ENCODE results near the gene EGFLAM.

Gene EGFLAM

DNA sequence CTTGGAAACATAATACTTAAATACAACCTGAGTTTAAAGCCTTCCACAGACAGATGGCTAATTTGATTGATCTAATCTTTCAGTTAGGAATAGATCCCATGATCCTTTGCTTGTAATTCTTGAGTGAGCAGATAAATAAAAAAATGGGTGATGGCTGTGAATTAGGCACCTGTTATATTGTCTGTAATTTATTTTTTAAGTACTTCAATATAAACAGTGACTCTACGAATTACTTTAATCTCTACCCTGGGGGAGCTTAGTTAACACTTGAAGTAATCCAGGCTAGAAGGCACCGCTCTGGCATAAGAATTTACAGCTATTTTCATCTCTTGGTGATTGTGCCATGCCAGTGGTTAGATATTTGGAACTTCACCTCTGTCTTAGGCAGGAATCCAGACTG, 9.0 kb downstream of the EGFLAM start:
- no peak for DNase-seq

DNA sequence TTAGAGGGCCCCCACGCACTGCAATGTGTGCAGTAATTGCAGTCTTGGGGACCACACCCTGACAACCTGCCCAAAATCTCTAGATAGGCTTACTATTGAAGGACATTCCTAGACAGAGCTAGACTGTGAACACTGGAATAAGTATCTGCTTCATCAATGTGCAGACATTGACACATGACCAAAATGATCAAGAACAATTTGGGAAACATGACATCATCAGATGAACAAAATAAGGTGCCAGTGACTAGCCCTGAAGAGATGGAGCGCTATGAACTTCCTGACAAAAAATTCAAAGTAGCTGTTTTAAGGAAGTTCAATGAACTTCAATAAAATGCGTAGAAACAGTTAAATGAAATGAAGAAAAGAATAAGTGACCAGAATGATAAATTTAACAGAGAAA, 15.3 kb downstream of the EGFLAM start:
- no peak for DNase-seq

- no peak for DNase-seq
Measured at GRCh38 chr5:38274370-38274769, 16.0 kb downstream of the EGFLAM start.

DNA sequence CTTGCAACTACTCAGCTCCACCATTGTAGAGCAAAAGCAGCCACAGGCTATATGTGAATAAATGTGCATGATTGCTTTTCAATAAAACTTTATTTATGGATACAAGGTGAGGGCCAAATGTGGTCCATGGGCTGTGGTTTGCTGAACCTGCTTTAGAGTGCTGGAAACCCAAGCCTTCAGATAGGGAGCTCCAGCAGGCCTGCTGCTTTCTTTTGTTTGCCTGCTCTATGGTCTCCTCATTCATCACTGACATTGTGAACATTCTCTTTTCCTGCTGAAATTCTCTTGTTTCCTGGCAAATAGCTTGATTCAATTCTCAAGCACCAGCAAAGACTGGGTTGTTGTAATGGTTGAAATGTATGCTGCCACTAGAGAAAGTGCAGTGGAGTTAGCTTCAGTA, 26.0 kb downstream of the EGFLAM start:
- no peak for DNase-seq

GRCh38 chr5:38285226-38285625, 26.9 kb downstream of the EGFLAM start:
- no peak for DNase-seq

GRCh38 chr5:38286002-38286401, 27.6 kb downstream of the EGFLAM start:
- DNase-seq = no peak

- no peak for DNase-seq
Measured at GRCh38 chr5:38287124-38287523, 28.8 kb downstream of the EGFLAM start.

DNA sequence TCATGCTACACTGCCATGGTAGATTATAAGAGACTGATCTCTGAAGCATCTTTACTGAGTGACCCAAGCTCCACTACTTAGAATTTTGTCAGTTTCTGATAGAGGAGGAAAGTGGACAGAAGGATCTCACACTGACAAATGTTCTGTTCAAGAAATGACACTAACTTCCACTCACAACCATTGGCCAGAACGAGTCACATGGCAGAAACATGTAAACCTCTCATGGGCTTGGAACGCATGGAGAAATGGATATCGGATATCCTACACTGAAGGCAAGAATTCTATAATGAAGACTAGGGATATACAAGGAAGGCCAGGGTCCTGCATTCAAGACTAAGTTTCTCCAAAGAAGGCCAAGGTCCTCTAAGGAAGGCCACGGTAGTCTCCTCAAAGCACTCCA, 31.1 kb downstream of the EGFLAM start:
- DNase-seq = no peak

GRCh38 chr5:38290028-38290653, 31.8 kb downstream of the EGFLAM start:
- DNase-seq = no peak

- DNase-seq = no peak
Measured at GRCh38 chr5:38291355-38291754, 33.0 kb downstream of the EGFLAM start.

DNA sequence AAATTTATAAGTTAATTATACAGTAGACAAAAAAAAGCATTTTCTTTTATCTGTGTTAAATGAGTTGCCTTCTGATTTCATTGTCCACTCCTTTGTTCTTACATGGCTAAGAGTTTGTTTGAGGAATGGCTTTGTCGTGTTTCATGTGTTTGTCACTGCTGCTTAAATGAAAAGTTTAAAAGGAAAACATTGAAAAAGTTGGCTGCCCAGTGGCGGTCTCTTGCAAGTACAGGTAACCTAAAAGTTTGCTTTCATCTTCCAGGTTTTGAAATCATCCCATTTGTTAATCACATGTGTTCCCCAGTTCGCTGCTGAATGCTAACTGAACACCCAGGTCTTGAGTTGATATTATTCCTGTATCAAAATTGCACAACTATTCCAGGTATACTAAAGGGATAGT, 33.9 kb downstream of the EGFLAM start:
- no peak for DNase-seq

GRCh38 chr5:38295751-38296150, 37.4 kb downstream of the EGFLAM start:
- no peak for DNase-seq

- no peak for DNase-seq
Measured at GRCh38 chr5:38297830-38298608, 39.7 kb downstream of the EGFLAM start.

DNA sequence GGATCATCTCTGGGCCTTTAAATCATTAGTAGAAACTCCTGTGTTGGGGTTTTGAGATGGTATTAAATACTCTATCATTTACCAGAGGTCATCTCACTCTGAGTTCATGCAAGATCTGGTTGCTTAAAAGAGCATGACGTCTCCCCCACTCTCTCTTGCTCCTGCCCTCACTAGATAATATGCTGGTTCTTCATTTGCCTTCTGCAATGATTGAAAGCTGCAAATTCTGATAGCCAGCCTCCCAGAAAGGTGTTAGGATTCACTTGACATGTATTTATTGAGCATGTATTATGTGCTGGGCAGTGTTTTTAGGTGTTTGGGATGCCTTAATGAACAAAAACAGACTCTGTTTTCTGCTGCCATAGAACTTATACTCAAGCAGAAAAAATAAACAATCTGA, 41.2 kb downstream of the EGFLAM start:
- no peak for DNase-seq

DNA sequence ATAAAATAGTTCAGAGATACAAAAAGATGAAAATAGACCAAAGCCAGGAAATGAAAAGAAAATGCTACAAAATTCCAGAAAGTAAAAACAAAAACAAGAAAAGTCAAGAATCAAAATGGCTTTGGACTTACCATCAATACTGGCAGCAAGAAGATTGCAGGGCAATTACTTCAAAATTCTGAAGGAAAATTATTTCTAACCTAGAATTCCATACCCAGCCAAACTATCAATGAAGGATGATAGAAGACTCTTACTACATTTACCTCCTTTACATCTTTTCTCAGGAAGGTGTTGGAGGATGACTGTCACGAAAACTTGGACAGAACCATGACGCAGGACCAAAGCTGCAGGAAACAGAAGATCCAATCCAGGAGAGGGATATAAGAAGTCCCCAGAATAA, 46.8 kb downstream of the EGFLAM start:
- no peak for DNase-seq

DNA sequence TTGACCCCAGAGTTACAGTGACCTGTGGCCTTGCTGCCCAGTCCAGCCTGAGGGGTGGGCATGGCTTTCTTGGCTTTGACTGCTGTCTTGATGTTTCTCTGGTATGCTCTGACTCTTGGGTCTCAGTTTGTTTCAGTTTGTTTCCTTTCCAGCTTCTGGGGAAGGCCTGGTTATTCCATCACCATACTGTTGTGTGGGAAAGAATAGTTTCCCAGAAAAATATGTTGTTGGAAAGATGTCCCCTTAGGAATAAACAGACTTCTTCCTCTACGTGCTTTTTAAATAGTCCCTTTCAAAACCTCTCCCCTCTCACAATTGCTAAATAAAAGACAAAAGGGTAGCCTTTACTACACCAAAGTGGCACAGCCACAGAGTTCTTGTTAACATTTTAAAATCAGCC, 49.5 kb downstream of the EGFLAM start:
- no peak for DNase-seq

GRCh38 chr5:38316544-38317224, 58.3 kb downstream of the EGFLAM start:
- DNase-seq = no peak

- DNase-seq = no peak
Measured at GRCh38 chr5:38317868-38318267, 59.5 kb downstream of the EGFLAM start.

- DNase-seq = no peak
Measured at GRCh38 chr5:38319491-38319890, 61.1 kb downstream of the EGFLAM start.

DNA sequence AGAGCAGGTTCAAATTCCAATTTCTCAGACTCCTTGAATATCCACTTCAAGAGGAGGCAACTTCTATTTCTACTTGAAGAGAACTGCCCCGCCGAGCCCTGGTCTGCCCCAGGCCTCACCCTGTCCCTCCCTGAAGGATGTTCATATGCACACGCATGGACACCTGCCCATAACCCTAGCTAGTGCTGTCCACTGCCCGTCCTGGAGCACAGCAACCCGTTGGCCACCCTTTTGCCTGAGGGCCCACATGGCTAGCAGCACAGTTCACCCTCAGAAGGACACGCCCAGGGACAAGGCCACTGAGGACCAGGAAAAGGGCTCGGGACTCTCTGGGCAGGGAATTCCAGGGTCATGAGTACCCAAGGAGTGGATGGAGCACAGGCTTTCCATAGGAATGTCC, 63.6 kb downstream of the EGFLAM start:
- no peak for DNase-seq

- DNase-seq = no peak
Measured at GRCh38 chr5:38323645-38324295, 65.4 kb downstream of the EGFLAM start.

DNA sequence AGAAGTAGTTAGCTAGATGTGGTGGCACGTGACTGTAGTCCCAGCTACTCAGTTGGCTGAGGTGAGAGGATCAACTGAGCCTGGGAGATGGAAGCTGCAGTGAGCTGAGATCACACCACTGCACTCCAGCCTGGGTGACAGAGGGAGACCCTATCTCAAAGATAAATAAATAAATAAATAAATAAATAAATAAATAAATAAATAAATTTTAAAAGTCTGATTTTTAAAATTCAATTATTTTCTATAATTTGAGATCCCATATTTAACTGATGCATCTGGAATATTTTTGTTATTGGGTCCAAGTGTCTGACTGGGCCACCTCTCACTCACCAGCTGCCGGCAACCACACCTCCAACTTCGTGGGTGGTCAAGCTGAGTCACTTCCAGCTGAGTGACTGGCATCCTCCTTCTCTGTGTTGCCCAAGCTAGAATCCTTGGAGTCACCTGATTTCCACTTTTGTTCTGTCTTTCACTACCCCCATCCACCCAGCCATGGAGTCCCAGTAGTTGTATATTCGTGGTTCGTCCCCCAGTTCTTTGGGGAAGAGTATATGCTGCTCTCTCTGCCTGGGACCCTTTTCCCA, 70.9 kb downstream of the EGFLAM start:
- DNase-seq = no peak

- DNase-seq = no peak
Measured at GRCh38 chr5:38330207-38330606, 71.8 kb downstream of the EGFLAM start.
